GM12875 (cell line): ENCODE data around the gene MAN2B2.

Source experiments
- H3K4me3 ChIP-seq: one replicate; pipeline ENCODE4 v1.5.1; 2011; ENCODE audit warnings: low read depth, low read length, control low read depth
- TF ChIP-seq, protein P1 (sequence below): IDR thresholded peaks from 2 replicates; pipeline ENCODE4 v1.5.1; 2011; ENCODE audit warnings: low read depth, mild to moderate bottlenecking, control low read depth, inconsistent platforms, low read length, moderate library complexity, borderline replicate concordance; ENCODE audit not compliant: insufficient read depth

The MAN2B2 gene

DNA sequence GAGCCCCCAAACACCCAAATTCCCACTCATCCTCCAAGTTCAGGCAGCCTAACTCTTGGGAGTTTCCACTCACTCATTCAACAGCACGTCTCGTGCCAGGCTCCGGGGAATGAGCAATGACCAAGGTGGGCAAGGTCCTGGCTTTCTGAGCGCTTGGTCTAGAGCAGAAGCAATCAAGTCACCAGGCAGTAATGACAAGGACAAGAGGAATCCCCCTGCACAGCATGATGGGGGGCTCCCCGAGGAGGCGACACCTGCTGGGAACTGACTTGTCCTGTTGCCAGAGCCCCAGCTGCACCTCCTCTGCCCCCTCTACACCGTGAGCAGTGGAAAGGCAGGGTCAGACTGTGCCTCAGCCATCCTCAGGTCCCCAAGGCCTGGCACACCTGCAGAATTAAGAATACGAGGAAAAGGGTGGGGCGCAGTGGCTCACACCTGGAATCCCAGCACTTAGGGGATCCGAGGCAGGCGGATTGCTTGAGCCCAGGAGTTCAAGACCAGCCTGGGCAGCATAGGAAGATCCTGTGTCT, 39.8 kb downstream of the MAN2B2 start:
- TF ChIP-seq, protein P1, sequence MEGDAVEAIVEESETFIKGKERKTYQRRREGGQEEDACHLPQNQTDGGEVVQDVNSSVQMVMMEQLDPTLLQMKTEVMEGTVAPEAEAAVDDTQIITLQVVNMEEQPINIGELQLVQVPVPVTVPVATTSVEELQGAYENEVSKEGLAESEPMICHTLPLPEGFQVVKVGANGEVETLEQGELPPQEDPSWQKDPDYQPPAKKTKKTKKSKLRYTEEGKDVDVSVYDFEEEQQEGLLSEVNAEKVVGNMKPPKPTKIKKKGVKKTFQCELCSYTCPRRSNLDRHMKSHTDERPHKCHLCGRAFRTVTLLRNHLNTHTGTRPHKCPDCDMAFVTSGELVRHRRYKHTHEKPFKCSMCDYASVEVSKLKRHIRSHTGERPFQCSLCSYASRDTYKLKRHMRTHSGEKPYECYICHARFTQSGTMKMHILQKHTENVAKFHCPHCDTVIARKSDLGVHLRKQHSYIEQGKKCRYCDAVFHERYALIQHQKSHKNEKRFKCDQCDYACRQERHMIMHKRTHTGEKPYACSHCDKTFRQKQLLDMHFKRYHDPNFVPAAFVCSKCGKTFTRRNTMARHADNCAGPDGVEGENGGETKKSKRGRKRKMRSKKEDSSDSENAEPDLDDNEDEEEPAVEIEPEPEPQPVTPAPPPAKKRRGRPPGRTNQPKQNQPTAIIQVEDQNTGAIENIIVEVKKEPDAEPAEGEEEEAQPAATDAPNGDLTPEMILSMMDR, result no peak
- no peak overlapping the region for H3K4me3 ChIP-seq

- no peak overlapping the region for H3K4me3 ChIP-seq
- TF ChIP-seq, protein P1, result no peak
Observed at GRCh38 chr4:6616087-6616995, 41.4 kb downstream of the MAN2B2 start.

- H3K4me3 ChIP-seq, result no peak overlapping the region
- TF ChIP-seq, protein P1, result no peak
Observed at GRCh38 chr4:6617246-6617645, 42.3 kb downstream of the MAN2B2 start.

DNA sequence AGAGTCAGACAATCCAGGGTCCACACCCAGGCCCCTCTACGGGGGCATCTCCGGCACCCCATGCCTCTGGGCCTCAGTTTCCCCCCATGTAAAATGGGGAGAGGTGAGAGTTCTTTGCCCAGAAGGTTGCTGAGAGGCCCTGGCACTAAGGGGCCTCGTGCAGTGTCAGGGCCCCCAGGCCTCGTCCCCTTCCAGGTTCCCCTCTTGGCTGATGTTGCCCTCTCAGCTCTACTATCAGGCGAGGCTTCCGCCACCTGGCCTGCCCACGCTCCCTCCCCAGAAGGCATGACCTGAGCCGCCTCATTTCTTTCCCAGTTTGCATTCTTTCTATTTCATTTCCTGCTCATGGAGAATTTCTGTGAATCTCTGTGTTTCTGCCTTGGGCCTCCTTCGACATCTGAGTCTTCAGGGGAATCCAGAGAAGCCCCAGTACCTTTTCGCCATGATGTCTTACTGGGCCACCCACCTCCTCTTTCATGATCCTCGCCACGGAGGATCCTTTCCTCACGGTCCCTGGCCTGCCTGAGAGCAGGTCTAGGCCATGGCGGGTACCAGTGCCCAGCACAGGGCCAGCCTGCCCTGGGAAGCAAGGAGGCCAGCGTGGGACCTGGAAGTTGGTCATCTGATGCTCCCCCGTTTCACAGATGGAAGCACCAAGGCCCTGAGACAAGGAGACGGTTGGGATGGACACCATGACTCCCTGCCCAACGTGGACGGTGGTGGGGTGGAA, 43.6 kb downstream of the MAN2B2 start:
- TF ChIP-seq, protein P1, result no peak

GRCh38 chr4:6619116-6619465, 44.1 kb downstream of the MAN2B2 start:
- H3K4me3 ChIP-seq, result no peak overlapping the region
- TF ChIP-seq, protein P1, result no peak

More for the DNA sequence above, 43.6 kb downstream of the MAN2B2 start:
- no peak overlapping the region for H3K4me3 ChIP-seq

DNA sequence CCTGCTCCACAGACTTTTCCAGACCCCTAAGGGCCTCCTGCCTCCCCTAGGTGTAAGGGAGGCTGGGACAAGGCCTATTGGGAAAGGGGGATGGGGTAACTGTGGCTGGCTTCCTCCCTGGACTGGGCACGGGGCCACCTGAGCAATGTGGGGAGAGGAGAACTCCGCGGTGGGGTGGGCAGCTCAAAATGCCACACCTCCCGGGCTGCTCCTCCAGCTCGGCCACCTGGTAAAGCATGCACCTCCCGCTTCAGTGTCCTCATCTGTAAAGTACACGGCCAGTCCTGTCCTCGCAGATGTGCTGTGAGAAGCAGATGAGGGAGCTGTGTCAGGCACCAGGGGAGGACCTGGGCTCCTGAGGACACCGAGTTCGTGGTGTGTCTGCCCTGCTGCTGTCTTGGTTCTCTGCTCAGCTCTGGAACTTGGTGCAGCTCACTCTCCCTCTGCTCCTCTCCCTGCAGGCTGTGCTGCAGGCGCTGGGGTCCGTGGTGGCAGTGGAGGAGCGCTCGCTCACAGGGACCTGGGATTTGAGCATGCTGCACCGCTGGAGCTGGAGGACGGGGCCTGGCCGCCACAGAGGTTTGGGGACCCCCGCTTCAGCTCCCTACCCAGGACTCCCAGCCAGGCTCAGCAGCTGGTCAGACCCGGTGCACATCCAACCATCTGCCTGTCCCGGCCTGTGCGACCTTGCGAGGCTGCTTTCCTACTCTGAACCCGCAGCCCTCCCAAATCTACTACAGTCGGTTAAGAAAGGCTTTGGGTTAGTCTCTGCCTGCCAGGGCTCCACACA, 44.7 kb downstream of the MAN2B2 start:
- TF ChIP-seq, protein P1, result no peak

More for the DNA sequence above, 44.7 kb downstream of the MAN2B2 start:
- no peak overlapping the region for H3K4me3 ChIP-seq
